ENCODE data around the gene SARM1. TPM values are rescaled to one million over a fixed set of nuclear protein-coding genes. Genes with fewer than 3 reads are reported as not detected.

SARM1 gene
- total RNA-seq, 1 experiment from 2014 or later, result 7.3 TPM

GRCh38 chr17:28327709-28328108 is 43.8 kb upstream of the SARM1 start:
- no peak for DNase-seq
- peaks cover 8% of the 10 kb centered on the region; the same call in 1 of the 2 replicates for H3F3A ChIP-seq (ENCODE audit: insufficient read depth, low read depth)
- peaks cover 8% of the 10 kb centered on the region; the same call in 1 of the 2 replicates for H3K36me3 ChIP-seq (ENCODE audit: low read depth)
- H3K9me3 ChIP-seq (ENCODE audit: insufficient read depth, low read depth), result no peaks in the 10 kb centered on the region
- H3K4me2 ChIP-seq, result no peak overlapping the region
- no TSS peak for BruUV-seq (replicated peaks)
- no peak overlapping the region for H3K4me3 ChIP-seq
- H3K27ac ChIP-seq, result no peak overlapping the region
- TF ChIP-seq CTCF (conservative IDR thresholded peaks at IDR 0.05) (no peak), EZH2 (IDR thresholded peaks at IDR 0.05; ENCODE audit: low read depth) (no peak)
- CTCF ChIA-PET, result no interaction called here
- H3K27me3 ChIP-seq (ENCODE audit: insufficient read depth, low read depth), result no peaks in the 10 kb centered on the region
- intact Hi-C loops (cut with micrococcal nuclease; ENCODE audit: unreplicated experiment), result loop anchor here (2.0 kb wide), 1 partner anchor 439 kb away; no protein-coding TSS in a partner anchor
- H2AFZ ChIP-seq, result no peak overlapping the region
- H4K20me1 ChIP-seq (ENCODE audit: insufficient read depth), result no peaks in the 10 kb centered on the region
- H3K9me2 ChIP-seq (ENCODE audit: insufficient read depth), result no peaks in the 10 kb centered on the region
- POLR2A ChIA-PET (ENCODE audit: unreplicated experiment), result no interaction called here
- peaks cover 62% of the 10 kb centered on the region for H3K4me1 ChIP-seq (replicated peaks; ENCODE audit: insufficient read depth)
- H3K79me2 ChIP-seq (ENCODE audit: low read depth), result peaks cover 30% of the 10 kb centered on the region

- no peaks in the 10 kb centered on the region for H3K9me3 ChIP-seq (ENCODE audit: insufficient read depth, low read depth)
- TF ChIP-seq CTCF (conservative IDR thresholded peaks at IDR 0.05), result no peak
- TF ChIP-seq EZH2 (IDR thresholded peaks at IDR 0.05; ENCODE audit: low read depth), result no peak
- H3K4me1 ChIP-seq (replicated peaks; ENCODE audit: insufficient read depth), result peaks cover 56% of the 10 kb centered on the region
- CTCF ChIA-PET, result no interaction called here
- H4K20me1 ChIP-seq (ENCODE audit: insufficient read depth), result no peaks in the 10 kb centered on the region
- DNase-seq, result no peak
- H3K27ac ChIP-seq, result no peak overlapping the region
- peaks cover 8% of the 10 kb centered on the region; the same call in 1 of the 2 replicates for H3K36me3 ChIP-seq (ENCODE audit: low read depth)
- no peaks in the 10 kb centered on the region for H3K27me3 ChIP-seq (ENCODE audit: insufficient read depth, low read depth)
- peaks cover 8% of the 10 kb centered on the region; the same call in 1 of the 2 replicates for H3F3A ChIP-seq (ENCODE audit: insufficient read depth, low read depth)
- no TSS peak for BruUV-seq (replicated peaks)
- intact Hi-C loops (cut with micrococcal nuclease; ENCODE audit: unreplicated experiment), result no loop called here
- no peaks in the 10 kb centered on the region for H3K9me2 ChIP-seq (ENCODE audit: insufficient read depth)
- no peak overlapping the region for H2AFZ ChIP-seq
- H3K79me2 ChIP-seq (ENCODE audit: low read depth), result peaks cover 30% of the 10 kb centered on the region
- H3K4me2 ChIP-seq, result no peak overlapping the region
- no peak overlapping the region for H3K4me3 ChIP-seq
- POLR2A ChIA-PET (ENCODE audit: unreplicated experiment), result no interaction called here
These were observed 43.2 kb upstream of the SARM1 start for GRCh38 chr17:28328325-28328724.

GRCh38 chr17:28330671-28331070 is 40.8 kb upstream of the SARM1 start:
- Histone ChIP-seq H3K27me3 (ENCODE audit: insufficient read depth, low read depth) (no peaks in the 10 kb centered on the region), H3K9me2 (ENCODE audit: insufficient read depth) (no peaks in the 10 kb centered on the region), H3K27ac (no peak overlapping the region), H4K20me1 (ENCODE audit: insufficient read depth) (no peaks in the 10 kb centered on the region), H3K4me2 (no peak overlapping the region), H3K9me3 (ENCODE audit: insufficient read depth, low read depth) (no peaks in the 10 kb centered on the region), H3K36me3 (ENCODE audit: low read depth) (peaks cover 8% of the 10 kb centered on the region; the same call in 1 of the 2 replicates), H3F3A (ENCODE audit: insufficient read depth, low read depth) (peaks cover 8% of the 10 kb centered on the region; the same call in 1 of the 2 replicates), H3K4me3 (no peak overlapping the region), H3K79me2 (ENCODE audit: low read depth) (peaks cover 28% of the 10 kb centered on the region), H3K4me1 (replicated peaks; ENCODE audit: insufficient read depth) (peaks cover 46% of the 10 kb centered on the region), H2AFZ (no peak overlapping the region)
- no TSS peak for BruUV-seq (replicated peaks)
- POLR2A ChIA-PET (ENCODE audit: unreplicated experiment), result no interaction called here
- TF ChIP-seq CTCF (conservative IDR thresholded peaks at IDR 0.05) (no peak), EZH2 (IDR thresholded peaks at IDR 0.05; ENCODE audit: low read depth) (no peak)
- CTCF ChIA-PET, result no interaction called here
- DNase-seq, result no peak
- intact Hi-C loops (cut with micrococcal nuclease; ENCODE audit: unreplicated experiment), result no loop called here

Data from PC-9 (cell line).